SK-N-SH (cell line): ENCODE results near the gene SPATS1. TPM values are rescaled to one million over a fixed set of nuclear protein-coding genes. Genes with fewer than 3 reads are reported as not detected.

Experiments used
- CTCF ChIA-PET: fragments of 300-600, 350-600 bp; formaldehyde crosslinking; extraction: SDS; loops from one replicate; lab custom pipeline; 2021; lab: Yijun Ruan, JAX
- POLR2A ChIA-PET: fragments of 350-600 bp; sonication (Branson Sonifier 250); formaldehyde crosslinking; extraction: SDS; loops from one replicate; lab custom pipeline; 2020; ENCODE audit warnings: antibody characterized with exemption, inconsistent platforms; lab: Yijun Ruan, JAX
- DNase-seq: peaks from one replicate; pipeline ENCODE4 v3.0.0; 2012
- H2AFZ ChIP-seq: fragments of 200-600 bp; sonication (generic); 2 replicates; pipeline ENCODE4 v1.8.1; 2016; ENCODE audit warnings: antibody characterized with exemption, mild to moderate bottlenecking, low read depth
- H3F3A ChIP-seq: fragments of 200-600 bp; sonication (generic); replicated peaks from 2 replicates; pipeline ENCODE3; 2016; ENCODE audit warnings: antibody characterized with exemption, mild to moderate bottlenecking; ENCODE audit not compliant: insufficient read depth
- H3K27ac ChIP-seq, 2 experiments: fragments of 200-500 bp in 1 of 2; fragments of 200-600 bp in 1 of 2; sonication (Bioruptor generic) in 1 of 2; sonication (generic), shearing (Covaris generic) in 1 of 2; 2 replicates each; pipeline versions ENCODE4 v1.5.1 to v1.6.1; 2014 to 2016; ENCODE audit warnings: low read depth in 2 of 2, inconsistent platforms in 1 of 2, low read length in 1 of 2, mild to moderate bottlenecking in 1 of 2, mixed read lengths in 1 of 2
- H3K27me3 ChIP-seq: fragments of 200-600 bp; sonication (generic), shearing (Covaris generic); 2 replicates; pipeline ENCODE4 v1.6.1; 2016; ENCODE audit warnings: mixed run types; ENCODE audit not compliant: insufficient read depth
- H3K36me3 ChIP-seq, 2 experiments: fragments of 200-500 bp in 1 of 2; fragments of 200-600 bp in 1 of 2; sonication (Bioruptor generic) in 1 of 2; sonication (generic) in 1 of 2; replicated peaks in 1 of 2; 2 replicates each; pipeline versions ENCODE3 to v1.5.1; 2014 to 2016; ENCODE audit warnings: low read length in 1 of 2, mild to moderate bottlenecking in 1 of 2; ENCODE audit not compliant: insufficient read depth in 2 of 2, control insufficient read depth in 1 of 2
- H3K4me1 ChIP-seq, 2 experiments: fragments of 200-500 bp in 1 of 2; fragments of 200-600 bp in 1 of 2; sonication (Bioruptor generic) in 1 of 2; sonication (generic), shearing (Covaris generic) in 1 of 2; 2 replicates each; pipeline versions ENCODE4 v1.5.1 to v1.6.1; 2014 to 2016; ENCODE audit warnings: low read depth in 1 of 2, low read length in 1 of 2, mixed run types in 1 of 2; ENCODE audit not compliant: insufficient read depth in 2 of 2, control insufficient read depth in 1 of 2
- H3K4me2 ChIP-seq: fragments of 200-600 bp; sonication (generic), shearing (Covaris generic); 2 replicates; pipeline ENCODE4 v1.6.1; 2017; ENCODE audit warnings: mixed run types
- H3K4me3 ChIP-seq, 2 experiments: fragments of 200-500 bp in 1 of 2; fragments of 200-600 bp in 1 of 2; sonication (Bioruptor generic) in 1 of 2; sonication (generic), shearing (Covaris generic) in 1 of 2; 2 replicates each; pipeline versions ENCODE4 v1.5.1 to v1.8.1; 2014 to 2016; ENCODE audit warnings: low read depth in 2 of 2, inconsistent platforms in 1 of 2, low read length in 1 of 2, mild to moderate bottlenecking in 1 of 2, mixed read lengths in 1 of 2, moderate library complexity in 1 of 2
- H3K79me2 ChIP-seq: fragments of 200-600 bp; sonication (generic); 2 replicates; pipeline ENCODE4 v1.8.1; 2017; ENCODE audit warnings: mild to moderate bottlenecking; ENCODE audit not compliant: insufficient read depth
- H3K9ac ChIP-seq: fragments of 200-600 bp; sonication (generic); 2 replicates; pipeline ENCODE4 v1.6.1; 2017; ENCODE audit warnings: mixed run types
- H3K9me2 ChIP-seq: fragments of 200-600 bp; sonication (generic); 2 replicates; pipeline ENCODE4 v1.6.1; 2017; ENCODE audit warnings: mixed run types
- H3K9me3 ChIP-seq: fragments of 200-600 bp; sonication (generic); 2 replicates; pipeline ENCODE4 v1.6.1; 2017; ENCODE audit warnings: mixed run types, mild to moderate bottlenecking, moderate library complexity
- H4K20me1 ChIP-seq: fragments of 200-600 bp; sonication (generic); 2 replicates; pipeline ENCODE4 v1.6.1; 2017; ENCODE audit warnings: mild to moderate bottlenecking, mixed run types; ENCODE audit not compliant: insufficient read depth
- CHD2 ChIP-seq: fragments of 150-350 bp; IDR thresholded peaks from 2 replicates; pipeline ENCODE4 v1.6.1; 2018; ENCODE audit warnings: low read length; ENCODE audit not compliant: partially characterized antibody
- ELF1 ChIP-seq: IDR thresholded peaks from 2 replicates; pipeline ENCODE4 v1.4.0; 2012
- EP300 ChIP-seq, 2 experiments: IDR thresholded peaks; 2 replicates each; pipeline versions ENCODE4 v1.4.0 to v1.6.1; 2012; ENCODE audit warnings: borderline replicate concordance in 1 of 2, low read depth in 1 of 2, low read length in 1 of 2
- FOSL2 ChIP-seq: IDR thresholded peaks from 2 replicates; pipeline ENCODE4 v1.4.0; 2012; ENCODE audit warnings: low read depth, mild to moderate bottlenecking, moderate library complexity, borderline replicate concordance
- FOXM1 ChIP-seq: IDR thresholded peaks from 2 replicates; pipeline ENCODE4 v1.4.0; 2012; ENCODE audit warnings: low read depth, mild to moderate bottlenecking
- IRF3 ChIP-seq: fragments of 150-350 bp; IDR thresholded peaks from 2 replicates; pipeline ENCODE4 v1.6.1; 2016; ENCODE audit warnings: mild to moderate bottlenecking, low read depth, low read length
- JUND ChIP-seq: IDR thresholded peaks from 2 replicates; pipeline ENCODE4 v1.4.0; 2012
- MAX ChIP-seq: IDR thresholded peaks from 2 replicates; pipeline ENCODE4 v1.4.0; 2012; ENCODE audit warnings: low read depth
- MEF2A ChIP-seq: IDR thresholded peaks from 2 replicates; pipeline ENCODE4 v1.4.0; 2012; ENCODE audit warnings: low read depth, borderline replicate concordance
- NRF1 ChIP-seq: IDR thresholded peaks from 2 replicates; pipeline ENCODE4 v1.6.1; 2012; ENCODE audit warnings: low read depth, mild to moderate bottlenecking, low read length
- RAD21 ChIP-seq: IDR thresholded peaks from 2 replicates; pipeline ENCODE4 v1.6.1; 2012; ENCODE audit warnings: mild to moderate bottlenecking, low read length
- RXRA ChIP-seq: IDR thresholded peaks from 2 replicates; pipeline ENCODE4 v1.4.0; 2012; ENCODE audit warnings: low read depth, mild to moderate bottlenecking, borderline replicate concordance
- SIN3A ChIP-seq: IDR thresholded peaks from 2 replicates; pipeline ENCODE4 v1.6.1; 2012; ENCODE audit warnings: low read depth, mild to moderate bottlenecking, low read length, moderate library complexity, borderline replicate concordance
- SMC3 ChIP-seq: IDR thresholded peaks from 2 replicates; pipeline ENCODE4 v1.6.1; 2012; ENCODE audit warnings: low read depth, low read length, improper control_type of control experiment
- TAF1 ChIP-seq: IDR thresholded peaks from 2 replicates; pipeline ENCODE4 v1.6.1; 2012; ENCODE audit warnings: low read depth, mild to moderate bottlenecking, low read length, moderate library complexity, borderline replicate concordance
- TEAD4 ChIP-seq: IDR thresholded peaks from 2 replicates; pipeline ENCODE4 v1.4.0; 2012; ENCODE audit warnings: mild to moderate bottlenecking, borderline replicate concordance; ENCODE audit not compliant: insufficient read depth
- USF1 ChIP-seq: IDR thresholded peaks from 2 replicates; pipeline ENCODE4 v1.4.0; 2012; ENCODE audit warnings: low read depth, borderline replicate concordance
- ZBTB33 ChIP-seq: IDR thresholded peaks from 2 replicates; pipeline ENCODE4 v1.4.0; 2012; ENCODE audit warnings: low read depth, borderline replicate concordance
- WGBS: methylation state at CpG from one replicate; pipeline ENCODE4 v1.1.6; 2017; ENCODE audit warnings: low lambda C conversion rate; 5-methylcytosine and 5-hydroxymethylcytosine counted together
- polyA plus RNA-seq, 3 experiments: library from polyadenylated mRNA; depleted of rRNA; stranded (reverse); fragments of >200 nt; gene quantifications; 2 replicates each; pipeline ENCODE4 v1.2.3, GENCODE V29; 2012

SPATS1 gene
- polyA plus RNA-seq, 1 of the 3 experiments (the other 2 are of a cell fraction), result not detected

GRCh38 chr6:44366781-44367180, 24.3 kb downstream of the SPATS1 start:
- H2AFZ ChIP-seq, result no peak overlapping the region
- no peak for DNase-seq
- H3K4me3 ChIP-seq, result no peak overlapping the region
- CTCF ChIA-PET, result interaction anchor here (1.3 kb wide), 1 partner anchor 20 kb away, joined by 3 read pairs; the partner anchor contains the start of gene CDC5L
- no peaks in the 10 kb centered on the region for H3K9me3 ChIP-seq
- WGBS, result 48% methylated on average over 3 of the region's 3 CpGs
- no peaks in the 10 kb centered on the region for H3F3A ChIP-seq
- H3K9me2 ChIP-seq, result no peaks in the 10 kb centered on the region
- H3K4me2 ChIP-seq, result no peak overlapping the region
- no peaks in the 10 kb centered on the region for H4K20me1 ChIP-seq
- no peak overlapping the region for H3K27ac ChIP-seq
- no peaks in the 10 kb centered on the region for H3K36me3 ChIP-seq
- H3K4me1 ChIP-seq, result no peaks in the 10 kb centered on the region; a peak in 1 of 4 replicates
- H3K27me3 ChIP-seq, result peaks cover 9% of the 10 kb centered on the region; the same call in 1 of the 2 replicates
- no peak for TF ChIP-seq RXRA
- no peak for TF ChIP-seq MAX
- TF ChIP-seq FOSL2, result no peak
- TF ChIP-seq TEAD4, result no peak
- TF ChIP-seq RAD21, result no peak
- no peak for TF ChIP-seq JUND
- no peak for TF ChIP-seq IRF3
- TF ChIP-seq SMC3, result no peak
- no peak overlapping the region for H3K9ac ChIP-seq
- POLR2A ChIA-PET, result no interaction called here
- no peaks in the 10 kb centered on the region for H3K79me2 ChIP-seq

GRCh38 chr6:44367681-44368080, 25.2 kb downstream of the SPATS1 start:
- TF ChIP-seq RXRA (no peak), MEF2A (no peak), FOXM1 (no peak), USF1 (no peak), TAF1 (no peak), CHD2 (no peak), ZBTB33 (no peak), NRF1 (no peak), FOSL2 (no peak), EP300 (IDR thresholded peaks at IDR 0.05; ENCODE audit: borderline replicate concordance in 1 of 2, low read depth in 1 of 2, low read length in 1 of 2) (no peak), ELF1 (no peak), SIN3A (no peak)
- no peaks in the 10 kb centered on the region for H3K79me2 ChIP-seq
- POLR2A ChIA-PET, result no interaction called here
- CTCF ChIA-PET, result interaction anchor here (1.3 kb wide), 1 partner anchor 19 kb away, joined by 3 read pairs; the partner anchor contains the start of gene CDC5L
- WGBS, result 60% methylated on average over 2 of the region's 2 CpGs
- H4K20me1 ChIP-seq, result no peaks in the 10 kb centered on the region
- H3K9me3 ChIP-seq, result no peaks in the 10 kb centered on the region
- H3K27ac ChIP-seq, result no peak overlapping the region
- no peak overlapping the region for H2AFZ ChIP-seq
- no peaks in the 10 kb centered on the region for H3K9me2 ChIP-seq
- no peak for DNase-seq
- no peak overlapping the region for H3K4me3 ChIP-seq
- H3K4me2 ChIP-seq, result no peak overlapping the region
- H3K36me3 ChIP-seq, result no peaks in the 10 kb centered on the region
- H3F3A ChIP-seq, result no peaks in the 10 kb centered on the region
- no peak overlapping the region for H3K9ac ChIP-seq
- H3K4me1 ChIP-seq, result no peaks in the 10 kb centered on the region
- peaks cover 7% of the 10 kb centered on the region; the same call in 1 of the 2 replicates for H3K27me3 ChIP-seq
